NCI-H460 (cell line): ENCODE results near the gene EPHB1. TPM values are rescaled to one million over a fixed set of nuclear protein-coding genes. Genes with fewer than 3 reads are reported as not detected.

Experiments
- DNase-seq: peaks from one replicate; pipeline ENCODE4 v3.0.0-alpha.2; 2016; ENCODE audit warnings: low read depth; ENCODE audit errors: extremely low read depth
- total RNA-seq: library from RNA; depleted of rRNA; stranded (reverse); fragments of >200 nt; shearing (Covaris generic); gene quantifications from 2 replicates; pipeline ENCODE4 v1.2.3, GENCODE V29; 2014

EPHB1 gene
- total RNA-seq, 1 experiment from 2014 or later, result 0.05 TPM

GRCh38 chr3:134804508-134805480, 9.7 kb downstream of the EPHB1 start:
- no peak for DNase-seq

- DNase-seq, result no peak
Measured at GRCh38 chr3:134807189-134807588, 12.1 kb downstream of the EPHB1 start.

GRCh38 chr3:134808835-134809234, 13.8 kb downstream of the EPHB1 start:
- DNase-seq, result no peak

GRCh38 chr3:134809427-134810051, 14.5 kb downstream of the EPHB1 start:
- no peak for DNase-seq

- no peak for DNase-seq
Measured at GRCh38 chr3:134810052-134810435, 15.0 kb downstream of the EPHB1 start.

- DNase-seq, result no peak
Measured at GRCh38 chr3:134810850-134811249, 15.8 kb downstream of the EPHB1 start.

GRCh38 chr3:134813618-134814017, 18.6 kb downstream of the EPHB1 start:
- no peak for DNase-seq

DNA sequence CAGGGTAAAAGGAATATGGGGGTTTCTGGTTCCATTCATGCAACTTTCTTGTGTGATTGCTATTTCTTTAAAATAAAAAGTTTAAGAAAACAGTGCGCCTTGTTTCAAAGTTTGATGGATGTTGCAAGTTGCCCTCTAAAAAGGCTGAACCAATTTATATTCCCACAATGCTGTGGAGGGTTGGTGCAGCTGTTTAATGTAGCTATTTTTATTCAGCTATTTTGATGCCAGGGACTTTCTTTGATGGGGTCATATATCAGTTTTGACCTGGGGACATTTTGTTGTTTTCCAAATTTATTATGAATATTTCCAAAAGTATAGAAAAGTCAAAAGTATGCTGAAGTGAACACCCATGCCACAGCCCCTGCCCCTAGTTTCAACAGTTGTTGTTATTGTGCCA, 20.5 kb downstream of the EPHB1 start:
- DNase-seq, result no peak

DNA sequence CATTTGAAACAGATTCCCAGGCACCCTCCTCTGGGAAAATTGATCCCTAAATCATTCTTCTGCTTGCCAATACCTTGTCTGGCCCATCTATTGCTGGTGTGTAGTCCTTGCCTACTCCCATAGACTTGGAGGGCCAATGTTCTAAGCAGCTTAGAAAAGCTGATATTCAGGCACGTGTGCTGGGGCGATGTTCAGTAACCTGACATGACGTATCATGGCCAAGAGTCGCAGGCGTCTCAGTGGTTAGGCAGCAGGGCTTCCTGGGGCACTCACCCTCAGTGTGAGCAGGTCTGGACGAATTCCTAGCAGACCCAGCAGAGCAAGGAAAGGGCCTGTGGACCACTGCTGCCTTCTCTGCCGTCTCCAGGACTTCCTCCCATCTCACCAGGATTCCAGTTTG, 21.6 kb downstream of the EPHB1 start:
- DNase-seq, result no peak

GRCh38 chr3:134817297-134817696, 22.2 kb downstream of the EPHB1 start:
- no peak for DNase-seq

DNA sequence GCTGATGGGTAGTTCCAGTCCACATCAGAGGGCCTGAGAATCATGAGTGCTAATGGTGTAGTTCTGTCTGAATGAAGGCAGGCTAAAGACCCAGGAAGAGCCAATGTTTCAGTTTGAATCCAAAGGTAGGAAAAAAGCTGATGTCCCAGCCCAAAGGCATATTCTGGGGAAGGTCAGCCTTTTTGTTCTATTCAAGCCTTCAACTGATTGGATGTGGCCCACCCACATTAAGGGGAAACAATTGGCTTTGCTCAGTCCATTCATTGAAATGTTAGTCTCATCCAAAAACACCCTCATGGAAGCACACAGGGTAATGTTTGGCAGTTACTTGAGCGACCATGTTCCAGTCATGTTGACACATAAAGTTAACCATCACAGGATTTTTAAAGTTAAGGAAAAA, 25.9 kb downstream of the EPHB1 start:
- no peak for DNase-seq

DNA sequence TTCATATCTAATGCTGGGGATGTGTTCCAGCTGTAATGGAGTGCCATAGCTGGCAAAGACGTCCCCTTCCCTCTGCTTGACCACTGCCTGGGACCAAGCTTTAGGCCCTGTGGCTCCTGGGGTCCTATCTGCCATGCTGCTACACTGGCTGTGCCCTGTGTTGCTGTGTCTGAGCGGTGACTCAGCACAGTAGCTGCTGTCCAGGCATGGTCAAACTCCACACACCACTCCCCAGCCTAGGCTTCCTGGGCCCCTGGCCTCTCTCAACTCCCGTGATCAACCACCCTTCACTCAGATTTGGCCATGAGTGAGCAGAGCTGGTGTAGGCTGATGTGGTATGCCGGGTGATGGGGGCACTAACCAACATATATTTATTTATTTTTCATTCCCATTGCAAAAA, 27.0 kb downstream of the EPHB1 start:
- no peak for DNase-seq

GRCh38 chr3:134823679-134824078, 28.6 kb downstream of the EPHB1 start:
- DNase-seq, result no peak

DNA sequence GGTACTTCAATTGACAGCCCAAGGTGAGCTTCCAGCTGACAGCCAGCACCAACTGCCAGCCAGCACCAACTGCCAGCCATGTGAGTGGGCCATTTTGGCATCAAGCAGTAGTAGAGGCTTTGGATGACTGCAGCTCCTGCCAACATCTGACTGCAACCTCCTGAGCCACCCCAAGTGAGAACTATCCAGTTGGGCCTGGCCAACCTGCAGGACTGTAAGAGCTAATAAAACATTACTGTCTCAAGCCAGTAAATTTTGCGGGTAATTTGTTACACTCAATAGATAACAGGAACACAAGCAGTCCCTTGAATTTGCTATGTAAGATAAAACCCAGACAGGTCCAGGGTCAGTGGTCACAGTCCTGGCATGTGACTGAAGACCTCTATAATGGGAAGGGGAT, 29.7 kb downstream of the EPHB1 start:
- no peak for DNase-seq

- DNase-seq, result no peak
Measured at GRCh38 chr3:134827213-134827612, 32.2 kb downstream of the EPHB1 start.

GRCh38 chr3:134829721-134830120, 34.7 kb downstream of the EPHB1 start:
- DNase-seq, result no peak

- no peak for DNase-seq
Measured at GRCh38 chr3:134832585-134832984, 37.5 kb downstream of the EPHB1 start.

GRCh38 chr3:134833453-134834163, 38.5 kb downstream of the EPHB1 start:
- DNase-seq, result no peak

DNA sequence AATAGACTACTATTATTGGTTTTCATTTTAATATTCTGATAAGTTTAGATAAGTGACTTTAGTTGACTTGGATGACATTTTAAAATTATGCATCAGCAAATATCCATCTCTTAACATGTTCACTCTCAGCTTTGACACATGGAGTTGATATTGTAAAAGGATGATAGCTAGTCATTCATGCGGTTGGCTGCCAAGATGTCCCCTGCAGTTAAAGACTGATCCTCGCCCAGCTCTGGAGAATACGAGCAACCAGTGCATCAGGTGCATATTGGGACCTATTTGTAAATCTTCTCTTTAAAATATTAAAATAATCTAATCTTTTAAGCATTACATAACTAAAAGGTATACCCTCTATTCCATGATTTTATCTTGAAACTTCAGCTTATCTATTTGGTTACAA, 41.9 kb downstream of the EPHB1 start:
- no peak for DNase-seq

GRCh38 chr3:134838599-134838998, 43.5 kb downstream of the EPHB1 start:
- DNase-seq, result no peak

DNA sequence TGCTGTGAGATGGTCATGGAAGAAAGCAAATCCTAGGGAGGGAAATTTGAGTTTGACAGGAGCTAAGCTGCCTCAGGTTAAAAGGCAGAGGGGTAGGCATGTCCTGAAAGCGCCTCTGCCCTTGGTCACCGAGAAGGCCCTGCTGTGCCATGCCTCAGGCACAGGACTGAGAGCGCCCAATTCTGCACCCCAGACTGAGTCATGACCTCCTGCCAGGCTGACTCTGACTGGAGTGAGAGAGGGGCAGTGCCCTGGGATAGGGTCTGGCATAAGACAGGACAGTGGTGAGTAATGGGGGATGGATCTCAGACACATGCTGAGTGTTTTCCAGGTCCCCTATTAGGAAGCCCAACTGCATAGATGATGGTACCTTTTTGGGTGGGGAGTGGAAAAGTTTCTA, 44.4 kb downstream of the EPHB1 start:
- DNase-seq, result no peak
